Nephron progenitor cell (in vitro differentiated cells): ENCODE results near the gene ASIP.
A peak's percentile ranks its signal among the peaks of the same experiment; 100 is the strongest.
"Not testable (repeated sequence)": the region's sequence is repeated elsewhere in the genome, so short reads cannot be mapped to it uniquely, and the experiment has no call there.

Source experiments
- DNase-seq: peaks from one replicate; pipeline ENCODE4 v3.0.0; 2021
- H3K27ac Mint-ChIP-seq: 2 replicates; pipeline ENCODE4 v1.8.0; 2021; ENCODE audit warnings: mild to moderate bottlenecking, moderate library complexity, mixed read lengths
- H3K27me3 Mint-ChIP-seq: 2 replicates; pipeline ENCODE4 v1.8.0; 2021; ENCODE audit warnings: mild to moderate bottlenecking, low read depth, mixed read lengths; ENCODE audit not compliant: poor library complexity
- H3K36me3 Mint-ChIP-seq: 2 replicates; pipeline ENCODE4 v1.8.0; 2021; ENCODE audit warnings: low read depth, mixed read lengths
- H3K4me1 Mint-ChIP-seq: 2 replicates; pipeline ENCODE4 v1.8.0; 2021; ENCODE audit warnings: mixed read lengths
- H3K4me3 Mint-ChIP-seq: 2 replicates; pipeline ENCODE4 v1.8.0; 2021; ENCODE audit warnings: mild to moderate bottlenecking, moderate library complexity, mixed read lengths
- H3K9me3 Mint-ChIP-seq: 2 replicates; pipeline ENCODE4 v1.8.0; 2021; ENCODE audit warnings: mild to moderate bottlenecking, moderate library complexity, mixed read lengths
- TF ChIP-seq, protein P1 (sequence below): fragments of 200-600 bp; sonication (generic); IDR thresholded peaks from 2 replicates; pipeline ENCODE4 v1.5.0; 2021; ENCODE audit warnings: antibody characterized with exemption

ASIP gene

DNA sequence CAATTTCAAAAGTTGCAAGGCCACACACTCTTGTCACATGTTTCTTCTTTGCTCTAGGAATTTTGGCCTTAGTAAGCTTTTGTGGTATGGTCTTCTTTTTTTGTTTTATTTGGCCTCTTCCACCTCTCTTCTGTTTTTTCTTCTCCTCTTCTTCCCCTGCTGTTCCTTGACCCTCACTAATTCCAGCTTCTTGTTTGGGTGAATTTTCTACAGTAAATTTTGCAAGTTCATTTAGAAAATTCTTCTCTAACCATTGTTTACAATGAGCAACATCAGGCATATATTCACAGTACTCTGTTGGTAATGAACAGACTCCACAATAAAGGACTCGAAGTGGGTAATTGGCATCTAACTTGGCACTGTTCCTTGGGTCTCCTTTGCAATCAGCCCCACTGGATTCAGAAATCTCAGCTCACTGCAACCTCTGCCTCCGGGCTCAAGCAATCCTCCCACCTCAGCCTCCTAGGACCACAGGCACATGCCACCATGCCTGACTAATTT, 5.0 kb downstream of the ASIP start:
- no peak for DNase-seq
- Mint-ChIP-seq H3K36me3 (no peaks in the 10 kb centered on the region), H3K4me1 (peaks cover 22% of the 10 kb centered on the region), H3K4me3 (no peak overlapping the region), H3K9me3 (no peaks in the 10 kb centered on the region), H3K27ac (no peak overlapping the region), H3K27me3 (peaks cover 3% of the 10 kb centered on the region)
- TF ChIP-seq, protein P1, sequence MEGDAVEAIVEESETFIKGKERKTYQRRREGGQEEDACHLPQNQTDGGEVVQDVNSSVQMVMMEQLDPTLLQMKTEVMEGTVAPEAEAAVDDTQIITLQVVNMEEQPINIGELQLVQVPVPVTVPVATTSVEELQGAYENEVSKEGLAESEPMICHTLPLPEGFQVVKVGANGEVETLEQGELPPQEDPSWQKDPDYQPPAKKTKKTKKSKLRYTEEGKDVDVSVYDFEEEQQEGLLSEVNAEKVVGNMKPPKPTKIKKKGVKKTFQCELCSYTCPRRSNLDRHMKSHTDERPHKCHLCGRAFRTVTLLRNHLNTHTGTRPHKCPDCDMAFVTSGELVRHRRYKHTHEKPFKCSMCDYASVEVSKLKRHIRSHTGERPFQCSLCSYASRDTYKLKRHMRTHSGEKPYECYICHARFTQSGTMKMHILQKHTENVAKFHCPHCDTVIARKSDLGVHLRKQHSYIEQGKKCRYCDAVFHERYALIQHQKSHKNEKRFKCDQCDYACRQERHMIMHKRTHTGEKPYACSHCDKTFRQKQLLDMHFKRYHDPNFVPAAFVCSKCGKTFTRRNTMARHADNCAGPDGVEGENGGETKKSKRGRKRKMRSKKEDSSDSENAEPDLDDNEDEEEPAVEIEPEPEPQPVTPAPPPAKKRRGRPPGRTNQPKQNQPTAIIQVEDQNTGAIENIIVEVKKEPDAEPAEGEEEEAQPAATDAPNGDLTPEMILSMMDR, result no peak

DNA sequence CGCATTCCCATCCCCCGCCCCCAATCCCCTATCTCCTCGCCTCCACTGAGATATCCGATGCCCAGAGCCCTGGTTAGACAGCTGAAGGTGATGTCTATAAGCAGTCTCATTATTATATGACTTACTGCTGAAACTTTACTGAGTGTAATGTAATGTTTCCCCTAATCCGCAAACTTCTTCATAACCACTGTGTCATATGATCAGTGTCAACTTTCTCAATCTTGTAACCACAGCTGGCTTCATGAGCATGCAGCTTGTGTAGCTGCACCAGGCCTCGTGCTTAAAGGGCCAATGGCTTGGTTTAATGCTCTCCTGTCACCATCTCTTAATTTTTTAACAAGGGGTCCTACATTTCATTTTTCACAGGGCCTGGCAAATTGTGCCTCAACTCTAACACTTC, 8.1 kb downstream of the ASIP start:
- peaks cover 28% of the 10 kb centered on the region for H3K4me1 Mint-ChIP-seq
- peaks cover 13% of the 10 kb centered on the region for H3K36me3 Mint-ChIP-seq
- TF ChIP-seq, protein P1, result no peak
- H3K27ac Mint-ChIP-seq, result no peak overlapping the region
- peaks cover 6% of the 10 kb centered on the region for H3K9me3 Mint-ChIP-seq
- no peak overlapping the region for H3K4me3 Mint-ChIP-seq
- H3K27me3 Mint-ChIP-seq, result peaks cover 3% of the 10 kb centered on the region
- DNase-seq, result no peak

DNA sequence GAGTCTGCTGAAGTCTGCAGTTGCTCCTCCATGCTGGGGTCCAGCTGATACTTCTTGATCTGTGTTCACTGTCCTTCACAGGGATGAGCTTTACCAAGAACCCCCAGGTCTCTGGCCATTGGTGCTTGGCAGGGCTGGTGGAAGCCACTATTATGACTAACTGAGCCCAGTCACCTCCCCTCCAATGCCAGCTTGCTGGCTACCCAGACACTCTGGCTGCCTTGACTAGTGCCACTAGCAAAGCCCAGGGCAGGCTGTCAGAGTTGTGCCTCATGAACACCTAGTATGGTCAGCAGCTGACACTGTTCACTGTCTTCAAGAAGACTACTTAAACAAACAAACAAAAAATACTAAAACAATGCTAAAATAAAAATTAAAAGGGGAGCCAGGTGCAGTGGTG, 8.8 kb downstream of the ASIP start:
- Mint-ChIP-seq H3K27ac (peak overlapping the region; percentile 91), H3K9me3 (peaks cover 6% of the 10 kb centered on the region), H3K36me3 (peaks cover 13% of the 10 kb centered on the region), H3K4me1 (peaks cover 34% of the 10 kb centered on the region), H3K27me3 (peaks cover 3% of the 10 kb centered on the region), H3K4me3 (no peak overlapping the region)
- TF ChIP-seq, protein P1, result no peak
- DNase-seq, result no peak

DNA sequence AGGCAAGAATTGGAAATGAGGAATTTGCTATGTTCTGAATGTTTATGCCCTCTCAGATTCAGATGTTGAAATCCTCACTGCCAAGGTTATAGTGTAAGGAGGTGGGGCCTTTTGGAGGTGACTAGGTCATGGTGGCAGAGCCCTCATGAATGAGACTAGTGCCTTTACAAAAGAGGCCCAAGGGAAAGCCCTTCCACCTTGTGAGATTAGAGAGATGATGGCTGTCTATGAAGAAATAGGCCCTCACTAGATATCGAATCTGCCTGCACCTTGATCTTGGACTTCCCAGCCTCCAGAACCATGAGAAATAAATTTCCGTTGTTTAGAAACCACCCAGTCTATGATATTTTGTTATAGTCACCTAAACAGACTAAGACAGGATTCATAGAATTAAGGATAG, 10.4 kb downstream of the ASIP start:
- Mint-ChIP-seq H3K9me3 (peaks cover 6% of the 10 kb centered on the region), H3K27me3 (peaks cover 3% of the 10 kb centered on the region), H3K27ac (no peak overlapping the region), H3K36me3 (peaks cover 13% of the 10 kb centered on the region), H3K4me3 (no peak overlapping the region), H3K4me1 (peaks cover 50% of the 10 kb centered on the region)
- TF ChIP-seq, protein P1, result no peak
- DNase-seq, result no peak

DNA sequence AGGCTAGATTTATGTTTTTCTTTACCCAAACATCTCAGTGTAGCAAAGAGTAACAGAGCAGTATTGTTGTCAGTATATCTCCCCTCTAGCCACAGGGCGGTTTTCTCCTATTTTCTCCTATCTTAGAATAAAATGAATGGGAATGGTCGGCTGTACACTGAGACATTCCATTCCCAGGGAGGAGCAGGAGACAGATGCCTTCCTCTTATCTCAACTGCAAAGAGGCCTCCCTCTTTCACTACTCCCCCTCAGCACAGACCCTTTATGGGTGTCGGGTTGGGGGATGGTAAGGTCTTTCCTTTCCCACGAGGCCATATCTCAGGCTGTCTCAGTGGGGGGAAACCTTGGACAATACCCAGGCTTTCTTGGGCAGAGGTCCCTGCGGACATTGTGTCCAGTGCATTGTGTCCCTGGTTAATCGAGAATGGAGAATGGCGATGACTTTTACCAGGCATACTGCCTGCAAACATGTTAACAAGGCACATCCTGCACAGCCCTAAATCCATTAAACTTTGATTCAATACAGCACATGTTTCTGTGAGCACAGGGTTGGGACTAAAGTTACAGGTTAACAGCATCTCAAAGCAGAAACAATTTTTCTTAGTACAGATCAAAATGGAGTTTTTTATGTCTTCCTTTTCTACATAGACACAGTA, 11.3 kb downstream of the ASIP start:
- Mint-ChIP-seq H3K36me3 (peaks cover 13% of the 10 kb centered on the region), H3K27ac (peak overlapping the region; percentile 78), H3K4me1 (peaks cover 59% of the 10 kb centered on the region)
- not testable (repeated sequence) for H3K4me3 Mint-ChIP-seq, H3K27me3 Mint-ChIP-seq, H3K9me3 Mint-ChIP-seq, DNase-seq

DNA sequence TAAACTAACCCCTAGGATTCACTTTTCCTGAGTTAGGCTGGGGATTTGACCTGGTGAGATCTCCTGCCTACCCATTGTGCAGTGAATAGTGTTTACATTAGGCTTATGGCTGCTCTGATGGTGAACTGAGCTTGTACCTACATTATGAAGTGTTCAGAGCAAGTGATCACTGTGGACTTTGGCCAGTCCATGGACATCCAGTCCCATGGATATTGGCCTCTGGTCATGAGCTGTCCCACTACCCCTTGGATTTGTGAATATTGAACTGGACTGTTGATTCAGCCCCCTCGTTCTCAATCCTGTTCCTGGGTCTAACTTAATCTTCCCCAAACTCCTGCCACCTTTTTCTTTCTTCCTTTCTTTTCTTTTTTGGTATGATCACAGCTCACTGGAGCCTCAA, 13.8 kb downstream of the ASIP start:
- peaks cover 55% of the 10 kb centered on the region for H3K4me1 Mint-ChIP-seq

More for the DNA sequence above, 13.8 kb downstream of the ASIP start:
- DNase-seq, result no peak
- Mint-ChIP-seq H3K36me3 (peaks cover 13% of the 10 kb centered on the region), H3K27ac (no peak overlapping the region), H3K9me3 (peaks cover 6% of the 10 kb centered on the region), H3K27me3 (no peaks in the 10 kb centered on the region), H3K4me3 (no peak overlapping the region)
- TF ChIP-seq, protein P1, result no peak
